Fibroblast of pulmonary artery (primary cell): ENCODE results near the gene EPM2A.

ENCODE experiments used
- DNase-seq: peaks from one replicate; pipeline ENCODE4 v3.0.0-alpha.2; 2010; ENCODE audit warnings: low read depth
- H3K4me3 ChIP-seq: replicated peaks from 2 replicates; pipeline ENCODE4 v1.5.1; 2011; ENCODE audit warnings: low read depth, mild to moderate bottlenecking, control low read depth, low read length, moderate library complexity
- CTCF ChIP-seq: IDR thresholded peaks from 2 replicates; pipeline ENCODE4 v1.5.1; 2011; ENCODE audit warnings: mild to moderate bottlenecking, control low read depth, low read length, inconsistent platforms; ENCODE audit errors: missing control alignments

Gene EPM2A

GRCh38 chr6:145660676-145661075 is 74.6 kb downstream of the EPM2A start:
- TF ChIP-seq CTCF: no peak
- no peak overlapping the region for H3K4me3 ChIP-seq
- DNase-seq: no peak

GRCh38 chr6:145656128-145656527 is 79.2 kb downstream of the EPM2A start:
- TF ChIP-seq CTCF: peak; percentile 6
- DNase-seq: peak; percentile 24

GRCh38 chr6:145652572-145652971 is 82.7 kb downstream of the EPM2A start:
- DNase-seq: no peak
- H3K4me3 ChIP-seq: no peak overlapping the region
- no peak for TF ChIP-seq CTCF

More at GRCh38 chr6:145656128-145656527, 79.2 kb downstream of the EPM2A start:
- H3K4me3 ChIP-seq: no peak overlapping the region

- no peak for TF ChIP-seq CTCF
- DNase-seq: no peak
- no peak overlapping the region for H3K4me3 ChIP-seq
Measured at GRCh38 chr6:145651988-145652387, 83.3 kb downstream of the EPM2A start.

GRCh38 chr6:145648149-145648548 is 87.2 kb downstream of the EPM2A start:
- H3K4me3 ChIP-seq: no peak overlapping the region
- DNase-seq: no peak
- TF ChIP-seq CTCF: no peak

- DNase-seq: no peak
- no peak for TF ChIP-seq CTCF
- H3K4me3 ChIP-seq: no peak overlapping the region
Measured at GRCh38 chr6:145647602-145648001, 87.7 kb downstream of the EPM2A start.

- TF ChIP-seq CTCF: no peak
- DNase-seq: peak; percentile 43
Measured at GRCh38 chr6:145643760-145644159, 91.6 kb downstream of the EPM2A start.

More at GRCh38 chr6:145643760-145644159, 91.6 kb downstream of the EPM2A start:
- no peak overlapping the region for H3K4me3 ChIP-seq
